Kidney (tissue), 14 donors: ENCODE data around the gene GPR37L1. TPM values are rescaled to one million over a fixed set of nuclear protein-coding genes. Genes with fewer than 3 reads are reported as not detected.
"Not testable (repeated sequence)": the region's sequence is repeated elsewhere in the genome, so short reads cannot be mapped to it uniquely, and the experiment has no call there.

ENCODE experiments used
- DNase-seq, 5 donors: peaks; one replicate each; pipeline ENCODE4 v3.0.0-alpha.2; 2013 to 2020
- FAIRE-seq: peaks from 2 replicates; lab custom pipeline; 2012; peaks lifted over from hg19 to GRCh38; lab: Jason Lieb, UNC
- H3K27ac ChIP-seq, 2 donors: one replicate each; pipeline ENCODE4 v1.7.0; 2013; ENCODE audit warnings: low read depth in 2 of 2, low read length in 2 of 2, inconsistent platforms in 1 of 2
- H3K27me3 ChIP-seq: one replicate; pipeline ENCODE4 v1.7.1; 2013; ENCODE audit warnings: low read length, inconsistent platforms; ENCODE audit not compliant: control insufficient read depth, insufficient read depth
- H3K36me3 ChIP-seq, 3 donors: one replicate each; pipeline versions ENCODE4 v1.7.0 to v1.7.1; 2013; ENCODE audit warnings: low read length in 3 of 3, control low read depth in 1 of 3, inconsistent platforms in 1 of 3; ENCODE audit not compliant: insufficient read depth in 3 of 3, control insufficient read depth in 2 of 3
- H3K4me1 ChIP-seq, 3 donors: one replicate each; pipeline versions ENCODE4 v1.7.0 to v1.7.1; 2013; ENCODE audit warnings: low read length in 3 of 3, inconsistent platforms in 1 of 3, low read depth in 1 of 3; ENCODE audit not compliant: control insufficient read depth in 2 of 3, insufficient read depth in 2 of 3
- H3K4me3 ChIP-seq, 3 donors: one replicate each; pipeline versions ENCODE4 v1.7.0 to v1.8.1; 2013; ENCODE audit warnings: low read length in 3 of 3, control low read depth in 1 of 3, inconsistent platforms in 1 of 3
- H3K9ac ChIP-seq, 3 donors: one replicate each; pipeline versions ENCODE4 v1.7.0 to v1.7.1; 2013; ENCODE audit warnings: low read length in 3 of 3, control low read depth in 1 of 3, inconsistent platforms in 1 of 3
- H3K9me3 ChIP-seq, 3 donors: one replicate each; pipeline versions ENCODE4 v1.7.0 to v1.7.1; 2013; ENCODE audit warnings: low read length in 3 of 3, control low read depth in 1 of 3, inconsistent platforms in 1 of 3; ENCODE audit not compliant: control insufficient read depth in 2 of 3, insufficient read depth in 1 of 3
- CTCF ChIP-seq: IDR thresholded peaks from 3 replicates; pipeline ENCODE4 v1.5.1; 2012; ENCODE audit warnings: mild to moderate bottlenecking, moderate library complexity, borderline replicate concordance; ENCODE audit not compliant: insufficient read depth; ENCODE audit errors: extremely low read depth
- intact Hi-C: fragments of 100-400 bp; cut with DNase I; formaldehyde crosslinking; loops from one replicate; pipeline ENCODE4 v1.11.1; 2022
- polyA plus RNA-seq: library from polyadenylated mRNA; stranded (reverse); fragments of 350-450 nt; fragmentation: Illumina TruSeq; extraction: RNeasy Lipid Tissue Mini Kit (QIAGEN cat#74804); gene quantifications from one replicate; pipeline ENCODE4 v1.2.3, GENCODE V29; 2014; ENCODE audit warnings: low read depth, low replicate concordance; ENCODE audit not compliant: insufficient read depth
- total RNA-seq: library from RNA; stranded (reverse); fragmentation: NEBNext Ultra II Directional; extraction: Animal tissue kit (Norgen Biotek cat#: 25700); gene quantifications from one replicate; pipeline ENCODE4 v1.2.1, GENCODE V29; 2021
- donor health status: control.
- donor health status: control.
- donor health status: control.
- donor health status: control.
- donor health status: control.
- donor health status: DM: yes; HTN: yes; CAD: no.
- donor health status: Normal renal cell carcinoma (clear cell type).

GPR37L1 gene
- total and polyA plus RNA-seq, 2 donors from 2014 or later: 0.13 TPM; not detected in 1

GRCh38 chr1:202143768-202144401, 21.2 kb downstream of the GPR37L1 start:
- Histone ChIP-seq H3K27ac (peak overlapping the region; percentile 68 to 87), H3K27me3 (no peaks in the 10 kb centered on the region), H3K4me1 (peaks cover 0 to 13% (median 7%) of the 10 kb centered on the region in 3 donors), H3K4me3 (peak overlapping the region; percentile 77 to 85 (median 81)), H3K36me3 (no peaks in the 10 kb centered on the region), H3K9ac (peak overlapping the region; percentile 57 to 88 (median 84)), H3K9me3 (no peaks in the 10 kb centered on the region)
- no peak for TF ChIP-seq CTCF
- intact Hi-C loops: no loop called here
- DNase-seq (peak; percentile 56 to 86 (median 74)), FAIRE-seq (no peak)

GRCh38 chr1:202144402-202145067, 21.8 kb downstream of the GPR37L1 start, which contains the start of gene ARL8A:
ARL8A (minus strand) TSS chr1:202144737; CDS start chr1:202144572, 165 bp downstream.
- no peaks in the 10 kb centered on the region for H3K27me3 ChIP-seq
- no peak for TF ChIP-seq CTCF
- peak within 1 kb of the TSS; percentile 77 to 85 (median 81) for H3K4me3 ChIP-seq
- no peak for FAIRE-seq
- H3K36me3 ChIP-seq: no peaks in the 10 kb centered on the region
- peak within 1 kb of the TSS; percentile 57 to 91 (median 88) for H3K9ac ChIP-seq
- peak; percentile 71 to 93 (median 79) for DNase-seq
- intact Hi-C loops: no loop called here
- H3K4me1 ChIP-seq: peaks cover 0 to 12% (median 7%) of the 10 kb centered on the region in 3 donors
- H3K27ac ChIP-seq: peak within 1 kb of the TSS; percentile 68 to 87
- H3K9me3 ChIP-seq: no peaks in the 10 kb centered on the region

GRCh38 chr1:202145068-202145743, 22.5 kb downstream of the GPR37L1 start:
- DNase-seq (peak in 1 of 5 donors; percentile 39), FAIRE-seq (no peak)
- H3K27me3 ChIP-seq: no peaks in the 10 kb centered on the region
- no peaks in the 10 kb centered on the region for H3K36me3 ChIP-seq
- H3K9ac ChIP-seq: peak overlapping the region; percentile 51 to 91 (median 81)
- TF ChIP-seq CTCF: no peak
- intact Hi-C loops: no loop called here
- H3K4me1 ChIP-seq: peaks cover 0 to 12% (median 7%) of the 10 kb centered on the region in 3 donors
- peak overlapping the region in 1 of 2 donors; percentile 86 for H3K27ac ChIP-seq
- H3K9me3 ChIP-seq: no peaks in the 10 kb centered on the region
- peak overlapping the region; percentile 65 to 77 (median 69) for H3K4me3 ChIP-seq

GRCh38 chr1:202145744-202146140, 23.0 kb downstream of the GPR37L1 start:
- H3K9ac ChIP-seq, intact Hi-C loops, H3K36me3 ChIP-seq, H3K27ac ChIP-seq, DNase-seq, FAIRE-seq, H3K9me3 ChIP-seq, H3K27me3 ChIP-seq: not testable (repeated sequence)
- Histone ChIP-seq H3K4me3 (peak overlapping the region in 1 of 3 donors; percentile 77), H3K4me1 (peaks cover 0 to 12% (median 7%) of the 10 kb centered on the region in 3 donors)
